Panc1 (cell line): Measurements from ENCODE around the gene MACROD2.

Experiments
- CTCF ChIP-seq: fragments of 450-650 bp; IDR thresholded peaks from 2 replicates; pipeline ENCODE4 v1.5.1; 2017; ENCODE audit warnings: mild to moderate bottlenecking
- POLR2AphosphoS5 ChIP-seq: IDR thresholded peaks from 2 replicates; pipeline ENCODE4 v1.6.1; 2012; ENCODE audit warnings: mild to moderate bottlenecking, low read depth, low read length, moderate library complexity
- SIN3A ChIP-seq: IDR thresholded peaks from 2 replicates; pipeline ENCODE4 v1.6.1; 2012; ENCODE audit warnings: low read depth, mild to moderate bottlenecking, low read length, moderate library complexity, borderline replicate concordance; ENCODE audit not compliant: insufficient read depth
- TCF7L2 ChIP-seq: IDR thresholded peaks from 2 replicates; pipeline ENCODE4 v1.6.1; 2011; ENCODE audit warnings: mild to moderate bottlenecking, low read depth, low read length, inconsistent platforms
- TF ChIP-seq, protein P1 (sequence below), 2 experiments: IDR thresholded peaks; 2 replicates each; pipeline ENCODE4 v1.6.1; 2011 to 2012; ENCODE audit warnings: low read depth in 2 of 2, control low read depth in 1 of 2, low read length in 1 of 2, mild to moderate bottlenecking in 1 of 2, moderate library complexity in 1 of 2; ENCODE audit not compliant: insufficient read depth in 1 of 2

GRCh38 chr20:15658295-15658694 is 1663.0 kb downstream of the MACROD2 start:
- TF ChIP-seq CTCF = no peak
- TF ChIP-seq POLR2AphosphoS5 = no peak
- TF ChIP-seq SIN3A = no peak
- TF ChIP-seq, protein P1, sequence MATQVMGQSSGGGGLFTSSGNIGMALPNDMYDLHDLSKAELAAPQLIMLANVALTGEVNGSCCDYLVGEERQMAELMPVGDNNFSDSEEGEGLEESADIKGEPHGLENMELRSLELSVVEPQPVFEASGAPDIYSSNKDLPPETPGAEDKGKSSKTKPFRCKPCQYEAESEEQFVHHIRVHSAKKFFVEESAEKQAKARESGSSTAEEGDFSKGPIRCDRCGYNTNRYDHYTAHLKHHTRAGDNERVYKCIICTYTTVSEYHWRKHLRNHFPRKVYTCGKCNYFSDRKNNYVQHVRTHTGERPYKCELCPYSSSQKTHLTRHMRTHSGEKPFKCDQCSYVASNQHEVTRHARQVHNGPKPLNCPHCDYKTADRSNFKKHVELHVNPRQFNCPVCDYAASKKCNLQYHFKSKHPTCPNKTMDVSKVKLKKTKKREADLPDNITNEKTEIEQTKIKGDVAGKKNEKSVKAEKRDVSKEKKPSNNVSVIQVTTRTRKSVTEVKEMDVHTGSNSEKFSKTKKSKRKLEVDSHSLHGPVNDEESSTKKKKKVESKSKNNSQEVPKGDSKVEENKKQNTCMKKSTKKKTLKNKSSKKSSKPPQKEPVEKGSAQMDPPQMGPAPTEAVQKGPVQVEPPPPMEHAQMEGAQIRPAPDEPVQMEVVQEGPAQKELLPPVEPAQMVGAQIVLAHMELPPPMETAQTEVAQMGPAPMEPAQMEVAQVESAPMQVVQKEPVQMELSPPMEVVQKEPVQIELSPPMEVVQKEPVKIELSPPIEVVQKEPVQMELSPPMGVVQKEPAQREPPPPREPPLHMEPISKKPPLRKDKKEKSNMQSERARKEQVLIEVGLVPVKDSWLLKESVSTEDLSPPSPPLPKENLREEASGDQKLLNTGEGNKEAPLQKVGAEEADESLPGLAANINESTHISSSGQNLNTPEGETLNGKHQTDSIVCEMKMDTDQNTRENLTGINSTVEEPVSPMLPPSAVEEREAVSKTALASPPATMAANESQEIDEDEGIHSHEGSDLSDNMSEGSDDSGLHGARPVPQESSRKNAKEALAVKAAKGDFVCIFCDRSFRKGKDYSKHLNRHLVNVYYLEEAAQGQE (IDR thresholded peaks at IDR 0.05; ENCODE audit: insufficient read depth in 1 of 2, low read depth in 2 of 2, low read length in 1 of 2) = no peak
- no peak for TF ChIP-seq TCF7L2
